Gastroesophageal sphincter (tissue), 4 donors: ENCODE measurements around the gene VIM. TPM values are rescaled to one million over a fixed set of nuclear protein-coding genes. Genes with fewer than 3 reads are reported as not detected.

Experiments used
- ATAC-seq: fragments of 150-250 bp; one replicate; pipeline ENCODE4 v1.9.1; 2016; ENCODE audit warnings: mild to moderate bottlenecking, moderate library complexity
- H3K27ac ChIP-seq, 4 donors: fragments of 200-600 bp; sonication (generic) in 3 of 4; 1 replicate in 3 of 4; 2 replicates in 1 of 4; pipeline ENCODE4 v1.5.1; 2016 to 2019
- H3K27me3 ChIP-seq: fragments of 200-600 bp; sonication (generic); one replicate; pipeline ENCODE4 v1.5.1; 2019
- H3K36me3 ChIP-seq, 2 donors: fragments of 200-600 bp; sonication (generic); one replicate each; pipeline ENCODE4 v1.5.1; 2019; ENCODE audit warnings: control low read depth in 1 of 2
- H3K4me1 ChIP-seq, 3 donors: fragments of 200-600 bp; sonication (generic); 1 replicate in 2 of 3; 2 replicates in 1 of 3; pipeline ENCODE4 v1.5.1; 2016 to 2019; ENCODE audit warnings: control low read depth in 2 of 3
- H3K4me3 ChIP-seq, 2 donors: fragments of 200-600 bp; sonication (generic); one replicate each; pipeline ENCODE4 v1.5.1; 2019; ENCODE audit warnings: mild to moderate bottlenecking in 1 of 2, moderate library complexity in 1 of 2
- H3K9me3 ChIP-seq, 3 donors: fragments of 200-600 bp; sonication (generic); one replicate each; pipeline ENCODE4 v1.5.1; 2017 to 2019; ENCODE audit warnings: control low read depth in 2 of 3
- EP300 ChIP-seq: sonication (generic); formaldehyde crosslinking; IDR thresholded peaks from one replicate; pipeline ENCODE4 v1.6.1; 2017; ENCODE audit warnings: antibody characterized with exemption, mild to moderate bottlenecking
- POLR2A ChIP-seq, 2 donors: fragments of 450-650 bp; IDR thresholded peaks; one replicate each; pipeline ENCODE4 v1.6.1; 2017; ENCODE audit warnings: antibody characterized with exemption in 2 of 2, mild to moderate bottlenecking in 2 of 2, moderate library complexity in 1 of 2
- POLR2AphosphoS5 ChIP-seq: sonication (generic); formaldehyde crosslinking; IDR thresholded peaks from one replicate; pipeline ENCODE4 v1.6.1; 2017; ENCODE audit warnings: antibody characterized with exemption
- whole genome bisulfite sequencing, 2 donors: methylation state at CpG; one replicate each; pipeline ENCODE4 v1.1.5; 2018; ENCODE audit warnings: low coverage in 1 of 2; 5-methylcytosine and 5-hydroxymethylcytosine counted together
- total RNA-seq, 4 donors: library from RNA; depleted of rRNA; stranded (reverse); fragments of >200 nt; gene quantifications; one replicate each; pipeline ENCODE4 v1.1.0, GENCODE V29; 2016
- TF ChIP-seq, protein P1 (sequence below), 4 experiments: fragments of 200-600 bp in 2 of 4; fragments of 450-650 bp in 2 of 4; sonication (generic) in 1 of 4; IDR thresholded peaks; one replicate each; pipeline ENCODE4 v1.5.1; 2017 to 2019; ENCODE audit warnings: antibody characterized with exemption in 4 of 4, mild to moderate bottlenecking in 2 of 4, moderate library complexity in 2 of 4

Gene VIM
- total RNA-seq, 4 donors from 2014 or later = 1,560 to 2,767 (median 2,026) TPM

DNA sequence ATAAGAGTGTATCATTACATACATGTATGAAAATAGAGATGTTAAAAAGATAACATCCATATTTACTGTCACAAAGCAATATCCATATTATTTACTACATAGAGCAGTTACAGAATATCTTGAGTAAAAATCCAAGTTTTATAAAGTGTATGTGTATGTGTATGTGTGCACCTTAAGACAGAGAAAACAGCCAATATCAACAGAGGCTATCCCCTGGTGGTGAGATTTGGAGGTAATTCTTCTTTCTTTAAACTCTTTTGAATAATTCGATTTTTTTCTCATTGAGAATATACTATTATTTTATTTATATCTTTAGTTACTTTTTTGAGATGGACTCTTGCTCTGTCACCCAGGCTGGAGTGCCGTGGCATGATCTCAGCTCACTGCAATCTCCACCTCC is 44.9 kb upstream of the VIM start:
- Histone ChIP-seq H3K4me1 (no peaks in the 10 kb centered on the region), H3K36me3 (no peaks in the 10 kb centered on the region), H3K27me3 (no peaks in the 10 kb centered on the region), H3K4me3 (no peak overlapping the region), H3K27ac (no peak overlapping the region), H3K9me3 (no peaks in the 10 kb centered on the region)
- TF ChIP-seq POLR2A (IDR thresholded peaks at IDR 0.05) (no peak), EP300 (no peak), POLR2AphosphoS5 (no peak)
- TF ChIP-seq, protein P1, sequence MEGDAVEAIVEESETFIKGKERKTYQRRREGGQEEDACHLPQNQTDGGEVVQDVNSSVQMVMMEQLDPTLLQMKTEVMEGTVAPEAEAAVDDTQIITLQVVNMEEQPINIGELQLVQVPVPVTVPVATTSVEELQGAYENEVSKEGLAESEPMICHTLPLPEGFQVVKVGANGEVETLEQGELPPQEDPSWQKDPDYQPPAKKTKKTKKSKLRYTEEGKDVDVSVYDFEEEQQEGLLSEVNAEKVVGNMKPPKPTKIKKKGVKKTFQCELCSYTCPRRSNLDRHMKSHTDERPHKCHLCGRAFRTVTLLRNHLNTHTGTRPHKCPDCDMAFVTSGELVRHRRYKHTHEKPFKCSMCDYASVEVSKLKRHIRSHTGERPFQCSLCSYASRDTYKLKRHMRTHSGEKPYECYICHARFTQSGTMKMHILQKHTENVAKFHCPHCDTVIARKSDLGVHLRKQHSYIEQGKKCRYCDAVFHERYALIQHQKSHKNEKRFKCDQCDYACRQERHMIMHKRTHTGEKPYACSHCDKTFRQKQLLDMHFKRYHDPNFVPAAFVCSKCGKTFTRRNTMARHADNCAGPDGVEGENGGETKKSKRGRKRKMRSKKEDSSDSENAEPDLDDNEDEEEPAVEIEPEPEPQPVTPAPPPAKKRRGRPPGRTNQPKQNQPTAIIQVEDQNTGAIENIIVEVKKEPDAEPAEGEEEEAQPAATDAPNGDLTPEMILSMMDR (IDR thresholded peaks at IDR 0.05) = no peak
- no peak for ATAC-seq
- 95 to 100% methylated on average over 2 of the region's 2 CpGs for WGBS, 2 donors

DNA sequence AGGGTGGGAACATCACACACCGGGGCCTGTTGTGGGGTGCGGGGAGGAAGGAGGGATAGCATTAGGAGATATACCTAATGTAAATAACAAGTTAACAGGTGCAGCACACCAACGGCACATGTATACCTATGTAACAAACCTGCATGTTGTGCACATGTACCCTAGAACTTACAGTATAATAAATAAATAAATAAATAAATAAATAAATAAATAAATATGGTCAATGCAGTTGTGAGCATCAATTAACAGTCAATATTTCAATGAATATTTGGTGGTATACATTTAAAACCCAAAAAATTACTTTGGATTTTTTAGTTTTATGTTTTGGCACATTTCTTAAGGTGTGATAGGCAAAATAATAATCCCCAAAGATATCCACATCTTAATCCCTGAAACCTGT is 42.2 kb upstream of the VIM start:
- Histone ChIP-seq H3K36me3 (no peaks in the 10 kb centered on the region), H3K27me3 (no peaks in the 10 kb centered on the region), H3K4me3 (no peak overlapping the region), H3K4me1 (no peaks in the 10 kb centered on the region), H3K9me3 (no peaks in the 10 kb centered on the region), H3K27ac (no peak overlapping the region)
- ATAC-seq = no peak
- WGBS, 2 donors = 100% methylated on average over 3 of the region's 3 CpGs
- TF ChIP-seq, protein P1 (IDR thresholded peaks at IDR 0.05) = no peak
- TF ChIP-seq POLR2A (IDR thresholded peaks at IDR 0.05) (no peak), POLR2AphosphoS5 (no peak), EP300 (no peak)

DNA sequence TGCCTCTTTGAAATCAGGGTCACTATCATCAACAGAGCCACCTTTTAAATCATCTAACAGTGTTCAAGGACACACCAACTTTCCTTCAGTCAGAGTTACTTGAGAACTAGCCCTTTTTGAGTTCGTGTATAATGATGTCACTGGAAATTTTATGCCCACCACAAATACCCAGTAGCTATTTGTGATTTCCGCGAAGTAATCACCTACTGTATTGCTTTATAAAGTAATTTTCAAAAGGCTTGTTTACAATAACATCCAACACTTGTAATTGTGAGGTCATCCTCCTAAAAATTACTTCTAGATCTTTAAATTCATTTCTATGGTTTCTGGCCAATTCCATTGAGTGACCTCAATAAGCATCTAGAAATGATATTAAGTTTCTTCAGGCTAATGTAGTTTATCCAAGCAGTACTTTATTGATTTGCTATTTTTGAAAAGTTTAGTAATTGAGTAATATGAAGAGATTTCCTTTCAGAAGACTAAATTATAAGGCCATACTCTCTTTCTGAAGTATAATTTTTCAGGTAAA is 39.3 kb upstream of the VIM start:
- Histone ChIP-seq H3K27ac (no peak overlapping the region), H3K9me3 (no peaks in the 10 kb centered on the region), H3K27me3 (no peaks in the 10 kb centered on the region), H3K36me3 (no peaks in the 10 kb centered on the region), H3K4me3 (no peak overlapping the region), H3K4me1 (no peaks in the 10 kb centered on the region)
- ATAC-seq = no peak
- 87 to 98% methylated on average over 3 of the region's 3 CpGs for WGBS, 2 donors
- TF ChIP-seq POLR2A (IDR thresholded peaks at IDR 0.05) (no peak), POLR2AphosphoS5 (no peak), EP300 (no peak)
- TF ChIP-seq, protein P1 (IDR thresholded peaks at IDR 0.05) = no peak

DNA sequence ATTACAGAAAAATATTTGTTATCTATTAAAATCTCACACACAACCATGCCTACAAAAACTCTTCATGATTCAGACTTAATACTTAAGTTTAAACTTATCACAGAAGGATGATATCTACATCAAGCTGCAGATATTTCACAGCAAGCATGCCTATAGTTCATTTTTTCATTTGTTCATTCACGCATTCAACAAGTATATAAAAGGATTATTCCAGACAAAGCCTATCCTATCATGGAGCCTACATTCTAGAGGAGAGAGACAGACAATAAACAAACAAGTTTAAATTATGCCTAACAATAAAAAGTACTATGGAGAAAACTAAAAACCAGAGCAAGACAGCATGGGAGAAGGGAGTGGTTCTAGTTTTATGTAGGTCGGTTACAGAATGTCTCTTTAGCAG is 37.4 kb upstream of the VIM start:
- Histone ChIP-seq H3K27me3 (no peaks in the 10 kb centered on the region), H3K9me3 (no peaks in the 10 kb centered on the region), H3K4me1 (no peaks in the 10 kb centered on the region), H3K36me3 (no peaks in the 10 kb centered on the region), H3K27ac (no peak overlapping the region), H3K4me3 (no peak overlapping the region)
- no peak for ATAC-seq
- TF ChIP-seq, protein P1 (IDR thresholded peaks at IDR 0.05) = no peak
- TF ChIP-seq EP300 = no peak
- no peak for TF ChIP-seq POLR2A (IDR thresholded peaks at IDR 0.05)
- no peak for TF ChIP-seq POLR2AphosphoS5
- WGBS, 2 donors = 65 to 78% methylated on average over 2 of the region's 2 CpGs

DNA sequence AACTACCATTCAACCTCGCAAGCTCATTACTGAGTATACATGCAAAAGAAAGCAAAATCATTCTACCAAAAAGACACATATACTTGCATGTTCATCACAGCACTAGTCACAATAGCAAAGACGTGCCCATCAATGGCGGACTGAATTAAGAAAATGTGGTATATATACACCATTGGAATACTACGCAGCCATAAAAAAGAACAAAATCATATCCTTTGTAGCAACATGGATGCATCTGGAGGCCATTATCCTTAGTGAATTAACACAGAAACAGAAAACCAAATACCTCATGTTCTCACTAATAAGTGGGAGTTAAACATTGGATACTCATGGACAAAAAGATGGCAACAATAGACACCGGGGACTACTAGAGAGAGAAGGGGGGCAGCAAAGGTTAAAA is 33.0 kb upstream of the VIM start:
- Histone ChIP-seq H3K4me1 (peaks cover 0 to 8% (median 0%) of the 10 kb centered on the region in 3 donors), H3K27me3 (no peaks in the 10 kb centered on the region), H3K27ac (peak overlapping the region in 1 of 4 donors; percentile 9), H3K9me3 (no peaks in the 10 kb centered on the region), H3K36me3 (no peaks in the 10 kb centered on the region), H3K4me3 (no peak overlapping the region)
- 80 to 97% methylated on average over 4 of the region's 5 CpGs for WGBS, 2 donors
- ATAC-seq = no peak
- TF ChIP-seq POLR2AphosphoS5 (no peak), EP300 (no peak), POLR2A (IDR thresholded peaks at IDR 0.05) (no peak)
- TF ChIP-seq, protein P1 (IDR thresholded peaks at IDR 0.05) = no peak
